AG10803 (cell line): Measurements from ENCODE around the gene ARMCX6.
"Not testable (repeated sequence)": the region's sequence is repeated elsewhere in the genome, so short reads cannot be mapped to it uniquely, and the experiment has no call there.

Source experiments
- DNase-seq: peaks from one replicate; pipeline ENCODE4 v3.0.0; 2010; ENCODE audit warnings: low read depth
- H3K4me3 ChIP-seq: 2 replicates; pipeline ENCODE4 v1.5.1; 2011; ENCODE audit warnings: mild to moderate bottlenecking, low read length, control low read depth
- CTCF ChIP-seq: conservative IDR thresholded peaks from 2 replicates; pipeline ENCODE4 v1.5.1; 2011; ENCODE audit warnings: mild to moderate bottlenecking, low read length, control low read depth, inconsistent platforms

ARMCX6 gene

DNA sequence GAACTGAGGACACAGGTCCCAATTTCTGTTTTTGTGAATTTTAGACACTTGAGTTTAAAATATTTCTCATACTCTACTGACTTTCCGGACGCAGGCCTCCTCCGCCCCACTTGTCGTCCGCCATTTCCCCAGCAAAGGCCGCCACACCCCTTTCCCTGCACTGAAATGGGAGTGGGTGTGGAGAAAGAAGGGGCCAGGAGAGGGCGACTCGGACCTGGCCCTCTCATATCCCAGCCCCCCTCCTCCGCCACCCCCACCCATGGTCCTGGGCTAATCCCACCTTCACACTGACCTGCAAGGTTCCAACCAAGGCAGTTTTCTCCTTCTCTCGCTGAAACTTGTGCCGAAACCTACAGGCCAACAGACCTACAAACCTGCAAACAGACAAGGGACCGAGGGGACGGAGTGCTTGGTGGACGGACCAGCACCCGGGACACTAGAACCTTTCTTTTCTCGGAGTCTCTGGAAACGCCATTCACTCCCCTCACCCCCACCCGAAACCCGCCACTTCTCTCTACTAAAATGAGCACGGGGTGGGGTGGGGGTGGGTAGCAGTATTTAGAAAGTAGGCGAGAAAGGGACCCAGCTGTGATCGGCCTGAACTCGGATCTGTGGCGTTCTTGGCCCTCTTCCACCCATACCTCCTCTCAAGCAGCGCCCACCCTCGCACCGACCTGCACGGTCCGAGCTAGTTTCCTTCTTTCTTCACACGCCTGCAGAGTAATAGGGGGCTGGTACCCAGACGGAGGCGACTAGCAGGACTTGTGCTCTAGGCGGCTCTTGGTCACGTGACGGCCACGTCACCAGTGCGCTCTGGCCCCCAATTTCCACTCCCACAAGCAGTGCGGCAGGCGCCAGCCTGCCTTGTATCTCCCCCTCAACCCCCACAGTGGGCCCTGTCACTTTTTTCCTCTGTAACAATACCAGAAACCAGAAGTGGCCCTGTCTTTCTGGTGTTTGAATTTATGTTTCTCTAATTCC is at the start of gene ARMCX6:
Gene ARMCX6 (minus strand): TSS at position 790 of the 981 bp plus-strand sequence. CDS start 1,380 bp downstream, outside the sequence.
- DNase-seq, result peak; percentile 72

GRCh38 chrX:101659601-101660063 is 41.8 kb upstream of the ARMCX6 start, which contains the start of gene ARMCX2:
Gene ARMCX2, minus strand, starts transcription at chrX:101659850. Its CDS starts 2,262 bp downstream, at chrX:101657588.
- H3K4me3 ChIP-seq, result peak within 1 kb of the TSS; percentile 81
- DNase-seq, result peak; percentile 67
- no peak for TF ChIP-seq CTCF

More for the DNA sequence above, at the start of gene ARMCX6:
- peak within 1 kb of the TSS; percentile 81 for H3K4me3 ChIP-seq
- TF ChIP-seq CTCF, result peak; percentile 42

GRCh38 chrX:101658661-101659491 is 41.1 kb upstream of the ARMCX6 start:
- H3K4me3 ChIP-seq, result peak overlapping the region; percentile 81
- TF ChIP-seq CTCF, result no peak
- DNase-seq, result peak; percentile 52

- no peak for TF ChIP-seq CTCF
- no peak overlapping the region for H3K4me3 ChIP-seq
- no peak for DNase-seq
These were observed 39.7 kb upstream of the ARMCX6 start for GRCh38 chrX:101657495-101657894.

GRCh38 chrX:101656817-101657216 is 39.0 kb upstream of the ARMCX6 start:
- DNase-seq, result no peak
- no peak overlapping the region for H3K4me3 ChIP-seq
- TF ChIP-seq CTCF, result no peak

DNA sequence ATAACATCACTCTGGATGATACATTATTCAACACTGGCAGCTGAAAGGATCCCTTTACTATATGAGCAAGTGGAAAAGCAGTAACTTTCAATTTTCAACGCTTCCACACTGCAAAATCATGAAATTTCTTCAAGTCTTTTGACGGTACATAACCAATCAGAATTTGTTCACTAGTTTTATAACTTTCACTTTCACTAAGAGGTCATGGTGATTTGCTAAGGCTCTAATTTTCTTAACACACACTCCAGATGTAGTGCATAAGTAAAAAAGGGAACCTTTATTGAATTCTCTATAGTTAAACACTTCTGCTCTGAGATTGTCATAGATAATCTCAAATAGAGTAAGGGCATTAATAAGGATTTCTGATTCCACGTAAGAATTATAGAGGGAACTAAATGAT is 37.7 kb upstream of the ARMCX6 start:
- DNase-seq, result no peak
- TF ChIP-seq CTCF, result no peak
- no peak overlapping the region for H3K4me3 ChIP-seq

GRCh38 chrX:101647716-101648115 is 29.9 kb upstream of the ARMCX6 start:
- H3K4me3 ChIP-seq, DNase-seq: not testable (repeated sequence)
